COR-L47 (cell line): ENCODE results near the gene COL20A1.

Experiments used
- DNase-seq: peaks from one replicate; lab custom pipeline; 2025; lab: John Stamatoyannopoulos, UW

COL20A1 gene

GRCh38 chr20:63277466-63278272 lies 15.3 kb upstream of the COL20A1 start:
- no peak for DNase-seq

DNA sequence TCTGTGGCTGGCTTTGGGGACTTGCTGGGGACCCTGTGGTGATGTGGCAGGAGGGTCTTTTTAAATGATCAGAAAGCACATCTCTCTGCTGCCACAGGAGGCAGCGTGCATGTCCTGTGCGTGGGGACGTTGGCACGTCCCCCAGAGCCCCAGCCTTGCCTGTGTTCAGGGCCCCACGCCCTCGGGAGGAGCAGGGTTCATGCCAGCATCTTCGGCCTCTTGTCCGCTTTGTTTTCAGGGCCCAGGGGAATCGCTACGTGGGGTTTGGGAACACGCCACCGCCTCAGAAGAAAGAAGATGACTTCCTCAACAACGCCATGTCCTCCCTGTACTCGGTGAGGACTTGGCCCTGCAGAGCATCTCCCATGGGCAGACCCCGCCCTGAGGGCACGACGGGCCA lies 14.3 kb upstream of the COL20A1 start:
- no peak for DNase-seq

- no peak for DNase-seq
Observed at GRCh38 chr20:63279931-63280330, 13.1 kb upstream of the COL20A1 start.

DNA sequence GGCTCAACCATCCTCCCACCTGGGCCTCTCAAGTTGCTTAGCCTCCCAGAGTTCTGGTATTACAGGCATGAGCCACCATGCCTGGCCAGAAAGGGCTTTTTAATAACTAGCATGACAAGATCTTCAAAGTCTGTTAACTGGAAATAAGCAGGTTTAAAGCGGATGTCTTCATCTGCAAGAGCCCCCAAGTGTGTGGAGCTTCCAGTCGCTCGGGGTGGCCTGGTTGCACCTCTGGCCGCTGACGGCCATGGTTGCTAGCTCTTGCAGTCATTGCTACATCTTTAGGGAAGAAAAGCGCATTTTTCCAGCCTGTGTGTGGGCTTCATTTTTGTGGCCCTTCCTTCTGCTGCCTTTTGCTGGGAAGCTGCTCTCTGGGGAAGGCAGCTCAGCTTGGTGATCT lies 12.6 kb upstream of the COL20A1 start:
- no peak for DNase-seq

GRCh38 chr20:63280929-63281545 lies 11.9 kb upstream of the COL20A1 start:
- no peak for DNase-seq

DNA sequence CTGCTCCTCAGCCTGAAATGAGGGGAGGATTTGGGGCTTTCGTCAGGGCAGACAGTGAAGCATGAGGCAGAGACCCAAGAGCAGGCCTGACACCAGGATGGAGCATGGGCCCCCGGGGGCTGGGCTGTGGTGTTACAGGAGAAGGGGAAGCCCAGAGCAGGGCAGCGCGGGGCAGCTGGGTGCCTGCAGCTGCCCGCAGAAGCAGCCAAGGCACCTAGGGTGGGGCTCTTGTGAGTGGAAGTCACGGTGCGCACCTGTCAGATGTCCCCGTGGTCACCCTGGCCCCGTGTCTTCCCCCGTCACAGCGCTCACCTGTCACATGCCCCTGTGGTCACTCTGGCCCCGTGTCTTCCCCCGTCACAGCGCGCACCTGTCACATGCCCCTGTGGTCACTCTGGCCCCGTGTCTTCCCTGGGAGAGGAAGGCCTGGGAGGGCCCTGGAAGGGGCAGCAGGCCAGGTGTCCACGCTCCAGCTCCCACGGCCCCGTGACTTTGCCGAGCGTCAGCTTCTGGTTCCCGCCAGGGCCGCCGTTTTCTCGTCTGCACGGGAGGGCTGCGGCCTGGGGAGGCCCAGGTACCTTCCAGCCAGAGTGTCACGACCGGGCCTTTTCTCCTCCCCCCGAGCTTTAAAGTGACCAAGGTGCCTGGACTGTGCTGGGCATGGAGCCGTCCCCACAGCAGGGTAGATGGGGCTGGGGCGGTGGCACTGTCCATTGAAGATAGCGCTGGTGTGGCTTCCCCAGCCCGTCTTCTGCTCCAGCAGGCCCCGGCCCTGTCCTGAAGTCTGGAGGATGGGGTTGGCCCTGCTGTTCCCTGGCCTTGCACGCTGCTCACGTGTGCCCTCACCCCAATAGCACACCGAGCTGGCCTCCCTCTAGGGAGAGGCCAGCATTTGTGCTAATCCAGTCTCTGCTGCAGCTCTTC lies 11.0 kb upstream of the COL20A1 start:
- DNase-seq: no peak

DNA sequence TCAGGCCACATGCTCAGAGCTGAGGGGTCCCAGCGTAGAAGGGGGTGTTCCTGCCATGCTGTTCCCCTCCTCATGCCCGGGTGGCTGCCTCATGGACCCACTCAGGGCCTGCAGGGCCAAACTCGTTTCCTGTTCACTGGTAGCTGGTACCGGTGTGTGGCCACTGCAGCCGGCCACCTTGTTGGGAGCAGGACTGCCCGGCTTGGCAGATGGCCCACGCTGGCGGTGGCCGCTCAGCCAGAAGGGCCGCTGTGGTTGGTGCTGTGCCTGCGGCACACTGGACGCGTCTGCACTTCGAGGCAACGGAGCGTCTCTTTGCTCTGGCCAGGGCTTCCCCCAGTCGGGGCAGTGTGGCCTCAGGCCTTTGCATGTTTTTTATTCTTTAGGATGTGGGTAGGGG lies 10.0 kb upstream of the COL20A1 start:
- DNase-seq: no peak

- DNase-seq: no peak
Observed at GRCh38 chr20:63283397-63284082, 9.4 kb upstream of the COL20A1 start.

GRCh38 chr20:63284083-63284440 lies 8.9 kb upstream of the COL20A1 start:
- DNase-seq: no peak

- DNase-seq: no peak
Observed at GRCh38 chr20:63284544-63284949, 8.4 kb upstream of the COL20A1 start.

- no peak for DNase-seq
Observed at GRCh38 chr20:63284981-63285524, 7.9 kb upstream of the COL20A1 start.

DNA sequence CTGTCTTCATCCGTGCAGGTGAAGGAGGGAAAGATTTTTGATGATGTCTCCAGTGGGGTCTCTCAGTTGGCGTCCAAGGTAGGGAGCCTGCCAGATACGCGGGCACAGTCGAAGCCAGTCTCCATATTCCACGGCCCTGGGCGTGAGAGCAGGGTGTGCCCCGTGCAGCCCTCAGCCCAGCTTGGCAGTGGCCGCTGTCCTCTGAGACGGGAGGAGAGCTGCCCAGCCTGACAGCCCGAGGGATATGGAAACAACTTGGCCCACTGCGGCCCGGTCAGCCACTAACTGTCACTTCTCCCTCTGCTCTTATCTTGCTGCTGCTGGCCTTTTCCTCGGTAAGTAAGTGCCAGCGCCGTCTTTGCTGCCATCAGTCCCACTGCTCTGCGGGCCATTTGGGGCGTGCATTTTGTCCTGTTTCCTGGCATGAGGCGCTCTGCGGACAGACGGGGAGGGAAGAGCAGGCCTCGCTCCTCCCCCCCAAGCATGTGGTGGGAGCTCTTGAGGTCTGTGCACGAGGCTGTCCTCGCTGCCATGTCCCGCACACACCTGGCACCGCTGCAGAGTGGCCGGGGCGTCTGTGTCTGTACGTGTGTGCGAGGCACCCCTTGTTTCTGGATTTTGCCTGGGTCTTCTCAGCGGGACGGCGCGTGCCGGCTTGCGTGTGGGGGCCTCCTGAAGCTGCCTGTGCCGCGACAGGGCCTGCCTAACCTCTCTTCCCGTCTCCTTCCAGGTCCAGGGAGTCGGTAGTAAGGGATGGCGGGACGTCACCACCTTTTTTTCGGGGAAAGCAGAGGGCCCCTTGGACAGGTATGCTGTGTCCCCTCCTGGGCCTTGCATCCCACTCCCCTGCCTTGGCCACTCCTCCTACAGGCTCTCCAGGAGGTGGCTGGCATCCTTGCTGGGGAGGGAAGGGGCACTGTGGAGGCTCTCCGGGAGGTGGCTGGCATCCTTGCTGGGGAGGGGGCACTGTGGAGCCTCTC lies 7.1 kb upstream of the COL20A1 start:
- DNase-seq: no peak

DNA sequence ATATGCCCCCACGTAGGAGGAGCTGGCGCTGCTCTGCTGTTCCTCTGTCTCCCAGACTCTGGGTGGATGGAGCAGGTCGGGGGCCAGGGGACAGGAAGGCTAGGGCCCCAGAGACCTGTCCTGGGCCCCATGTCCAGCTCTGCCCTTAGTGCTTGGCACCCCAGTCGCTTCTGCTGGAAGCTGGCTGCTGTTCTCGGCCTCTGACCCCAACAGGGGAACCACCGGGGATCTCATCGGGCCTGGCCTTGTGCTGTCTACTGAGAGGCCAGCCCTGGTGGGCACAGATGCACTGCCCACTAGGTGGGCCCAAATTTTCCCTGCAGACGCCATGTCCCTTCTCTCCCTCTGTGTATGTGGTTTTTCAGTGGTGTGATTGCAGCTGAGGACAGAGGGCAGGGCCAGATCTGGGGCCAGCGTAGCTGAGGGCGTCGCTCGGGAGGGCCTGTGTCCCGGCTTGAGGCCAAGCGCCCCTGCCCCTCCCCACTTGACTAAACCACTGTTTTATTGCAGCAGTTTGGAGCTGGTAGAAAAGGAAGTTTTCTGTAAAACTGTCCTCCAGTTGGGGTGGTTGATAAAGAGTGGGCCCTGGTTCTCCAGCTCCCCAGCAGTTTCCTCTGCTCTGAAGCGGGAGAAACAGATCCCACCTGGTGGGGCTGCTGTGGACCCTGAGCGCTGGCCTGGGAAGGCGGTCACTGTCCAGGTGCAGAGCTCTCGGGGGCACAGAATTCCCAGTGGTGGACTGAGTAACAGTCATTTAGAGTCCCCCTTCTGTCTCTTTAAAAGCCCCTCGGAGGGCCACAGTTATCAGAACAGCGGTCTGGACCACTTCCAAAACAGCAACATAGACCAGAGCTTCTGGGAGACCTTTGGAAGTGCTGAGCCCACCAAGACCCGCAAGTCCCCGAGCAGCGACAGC lies 5.9 kb upstream of the COL20A1 start:
- no peak for DNase-seq

GRCh38 chr20:63287697-63288580 lies 5.0 kb upstream of the COL20A1 start:
- DNase-seq: no peak

DNA sequence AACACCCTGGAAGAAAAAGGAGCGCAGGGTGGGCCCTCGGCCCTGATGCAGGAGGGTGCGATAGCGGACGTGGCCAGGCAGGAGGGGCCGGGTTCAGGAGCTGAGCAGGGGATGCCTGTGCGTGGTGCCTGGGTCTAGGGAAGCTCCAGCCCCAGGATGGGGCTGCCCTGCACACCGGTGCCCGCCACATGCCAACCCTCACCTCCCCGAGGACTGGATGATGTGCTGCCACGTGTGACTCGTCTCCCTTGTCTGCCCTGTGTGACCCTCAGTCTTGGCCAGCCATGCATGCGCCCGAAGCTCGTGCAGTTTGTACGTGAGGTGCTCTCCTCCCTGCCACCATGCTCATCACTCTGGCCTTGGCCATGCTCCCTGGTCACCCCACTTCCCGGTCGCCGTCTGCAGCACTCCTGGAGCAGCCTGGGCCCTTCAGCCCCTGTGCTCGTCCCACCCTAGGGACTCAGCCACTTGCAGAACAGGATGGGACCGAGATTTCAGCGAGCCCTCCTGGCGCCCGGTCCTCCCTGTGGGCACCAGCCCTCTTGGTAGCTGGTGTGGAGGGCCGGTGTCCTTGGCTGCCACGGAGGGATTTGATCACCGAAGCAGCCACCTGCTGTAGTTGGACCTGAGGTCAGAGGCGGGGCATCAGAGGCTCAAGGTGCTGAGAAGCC lies 4.3 kb upstream of the COL20A1 start:
- no peak for DNase-seq

GRCh38 chr20:63289311-63290135 lies 3.5 kb upstream of the COL20A1 start:
- no peak for DNase-seq

DNA sequence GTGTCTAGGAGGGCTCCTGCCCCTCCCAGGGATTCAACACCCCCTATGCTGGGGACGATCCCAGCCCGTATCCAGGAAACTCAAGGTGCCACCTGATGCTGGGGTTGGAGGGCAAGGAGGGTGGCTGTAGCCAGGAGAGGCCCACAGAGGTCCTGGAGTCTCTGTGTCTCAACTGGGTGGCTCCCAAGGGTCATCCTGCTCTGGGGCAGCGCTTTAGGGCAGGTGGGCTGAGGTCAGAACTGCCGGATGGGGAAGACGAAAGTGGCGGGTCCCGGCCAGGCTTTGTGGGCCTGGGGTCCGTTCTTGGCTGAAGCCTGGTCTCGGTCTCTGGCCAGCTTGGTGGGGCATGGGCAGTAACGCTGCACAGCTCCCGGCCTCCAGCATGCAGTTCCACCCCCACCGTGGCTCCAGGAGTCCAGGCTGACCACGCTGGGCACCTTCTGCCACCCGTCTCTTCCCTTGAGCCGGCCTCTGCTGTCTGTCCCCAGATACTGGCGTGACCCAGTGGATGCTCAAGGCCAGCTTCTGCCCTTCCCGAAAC lies 2.8 kb upstream of the COL20A1 start:
- no peak for DNase-seq
